NCI-H524 treated with DMSO at 0.1 percent for 48 hours (cell line): ENCODE results near the gene OBP2A.
"Not testable (repeated sequence)": the region's sequence is repeated elsewhere in the genome, so short reads cannot be mapped to it uniquely, and the experiment has no call there.

Experiments used
- DNase-seq: peaks from one replicate; lab custom pipeline; 2025; lab: John Stamatoyannopoulos, UW

The OBP2A gene, protein sequence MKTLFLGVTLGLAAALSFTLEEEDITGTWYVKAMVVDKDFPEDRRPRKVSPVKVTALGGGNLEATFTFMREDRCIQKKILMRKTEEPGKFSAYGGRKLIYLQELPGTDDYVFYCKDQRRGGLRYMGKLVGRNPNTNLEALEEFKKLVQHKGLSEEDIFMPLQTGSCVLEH

DNA sequence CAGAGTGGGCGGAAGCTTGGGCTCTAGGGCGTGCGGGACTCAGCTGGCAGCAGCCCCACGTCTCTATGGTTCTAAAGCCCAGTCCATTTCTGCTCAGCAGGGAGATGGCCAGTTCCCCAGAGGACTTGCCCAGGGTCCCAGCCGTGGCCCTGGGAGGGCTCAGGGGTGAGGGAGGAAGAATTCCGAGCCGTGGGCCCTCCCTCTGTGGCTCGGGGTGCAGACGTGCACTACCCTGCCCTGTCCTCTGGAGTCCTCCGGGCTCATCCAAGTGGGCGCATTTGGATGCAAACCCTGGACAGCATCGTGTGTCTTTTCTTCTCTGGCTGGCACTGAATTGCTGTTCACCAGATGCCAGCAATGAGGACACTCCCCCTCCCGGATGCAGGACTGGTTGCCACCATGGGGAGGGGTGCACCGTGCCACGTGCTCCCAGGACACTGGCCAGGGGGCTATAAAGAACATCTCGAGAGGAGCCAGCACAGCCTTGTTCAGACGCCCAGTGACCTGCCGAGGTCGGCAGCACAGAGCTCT is at the start of gene OBP2A:
Gene OBP2A, plus strand, starts transcription at position 481 of the 531 bp plus-strand sequence. CDS start 55 bp downstream, outside the sequence.
- not testable (repeated sequence) for DNase-seq

DNA sequence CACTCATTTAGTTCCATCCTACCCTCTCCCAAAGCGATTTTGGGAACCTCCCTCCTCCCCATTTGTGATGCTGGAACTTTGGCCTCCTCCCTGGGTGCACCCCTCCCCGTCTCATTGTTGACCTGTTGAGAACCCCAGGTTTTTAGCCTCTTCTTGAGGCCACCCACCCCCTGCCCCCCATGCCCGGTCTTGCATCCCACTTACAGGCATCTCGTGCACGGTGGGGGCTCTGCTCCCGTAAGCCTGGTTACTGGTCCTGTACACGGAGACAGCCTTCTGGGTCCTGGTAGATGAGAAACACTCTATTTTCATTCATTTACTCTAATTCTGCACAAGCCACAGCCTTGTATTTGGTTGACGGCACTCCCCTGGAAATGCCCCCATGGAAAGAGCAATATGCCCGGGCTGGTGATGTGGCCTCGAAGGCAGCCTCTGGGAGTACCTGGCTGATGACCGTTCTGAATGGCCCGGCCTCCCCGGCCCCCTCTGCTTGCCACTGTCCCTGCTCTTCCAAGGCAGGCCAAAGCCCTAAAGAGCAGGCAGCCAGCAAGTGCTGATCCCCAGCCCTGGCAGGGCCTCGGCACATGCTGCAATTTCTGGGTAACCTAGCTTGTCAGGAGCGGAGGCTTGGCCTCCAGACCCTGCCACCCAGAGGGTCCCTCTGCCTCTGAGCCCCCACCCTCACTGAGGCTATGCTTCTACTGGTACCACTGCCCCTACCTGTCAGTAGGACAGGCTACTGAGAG is 47.4 kb upstream of the OBP2A start:
- no peak for DNase-seq

DNA sequence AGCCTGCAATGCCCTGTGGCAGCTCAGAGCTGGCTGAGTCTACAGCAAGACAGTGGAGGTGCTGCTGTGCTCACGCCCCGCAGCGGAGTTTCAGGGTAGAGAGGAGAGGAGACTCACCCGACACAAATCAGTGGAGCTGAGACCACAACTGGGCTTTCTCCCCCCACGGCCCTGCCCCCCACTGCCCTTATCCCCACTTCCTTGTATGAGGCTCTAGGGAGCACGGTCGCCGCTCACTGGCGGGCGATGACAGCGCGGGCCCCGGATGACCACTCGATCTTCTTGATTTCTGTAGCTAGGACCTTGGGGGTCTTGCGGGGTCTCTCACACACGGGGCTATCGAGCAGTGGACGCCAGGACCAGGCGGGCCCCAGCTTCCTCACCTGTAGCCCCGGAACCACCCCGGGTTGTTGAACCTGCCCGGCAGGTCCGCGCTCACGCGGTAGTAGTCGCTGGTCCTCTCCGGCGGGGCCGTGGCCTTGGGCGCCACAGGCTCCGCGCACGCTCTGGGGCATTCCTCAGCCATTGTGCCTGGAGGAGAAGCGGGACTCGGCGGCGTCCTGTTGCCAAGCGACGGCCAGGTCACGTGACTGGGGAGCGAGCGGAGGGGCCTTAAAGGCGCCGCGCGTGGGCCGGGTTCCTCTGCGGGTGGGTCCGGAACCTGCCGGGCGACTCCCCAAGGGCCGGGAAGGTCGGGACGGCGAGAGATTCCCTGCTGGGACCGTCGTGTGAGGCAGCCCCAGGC is 46.4 kb upstream of the OBP2A start:
- DNase-seq = peak; percentile 24

DNA sequence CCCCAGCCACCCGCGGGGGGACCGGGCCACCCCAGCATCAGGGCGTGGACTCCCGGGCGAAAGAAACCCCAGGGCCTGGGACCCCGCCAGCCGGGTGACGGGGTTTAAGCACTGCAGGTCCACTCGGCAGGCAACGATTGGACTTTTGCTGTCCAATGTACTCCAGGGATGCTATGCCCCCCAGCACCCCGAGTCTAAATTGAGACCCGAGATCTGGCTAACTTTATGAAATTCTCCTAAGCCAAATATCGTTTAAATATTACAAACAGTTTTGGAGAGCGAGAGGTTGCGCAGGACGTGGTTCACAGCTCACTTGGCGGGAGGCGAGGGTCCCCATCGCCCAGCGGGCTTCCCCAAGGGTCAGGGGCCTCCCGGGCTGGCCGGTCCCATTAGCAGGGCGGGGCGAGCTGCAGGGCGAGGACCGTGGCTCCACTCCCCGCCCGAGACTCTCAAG is 45.8 kb upstream of the OBP2A start:
- DNase-seq = no peak

DNA sequence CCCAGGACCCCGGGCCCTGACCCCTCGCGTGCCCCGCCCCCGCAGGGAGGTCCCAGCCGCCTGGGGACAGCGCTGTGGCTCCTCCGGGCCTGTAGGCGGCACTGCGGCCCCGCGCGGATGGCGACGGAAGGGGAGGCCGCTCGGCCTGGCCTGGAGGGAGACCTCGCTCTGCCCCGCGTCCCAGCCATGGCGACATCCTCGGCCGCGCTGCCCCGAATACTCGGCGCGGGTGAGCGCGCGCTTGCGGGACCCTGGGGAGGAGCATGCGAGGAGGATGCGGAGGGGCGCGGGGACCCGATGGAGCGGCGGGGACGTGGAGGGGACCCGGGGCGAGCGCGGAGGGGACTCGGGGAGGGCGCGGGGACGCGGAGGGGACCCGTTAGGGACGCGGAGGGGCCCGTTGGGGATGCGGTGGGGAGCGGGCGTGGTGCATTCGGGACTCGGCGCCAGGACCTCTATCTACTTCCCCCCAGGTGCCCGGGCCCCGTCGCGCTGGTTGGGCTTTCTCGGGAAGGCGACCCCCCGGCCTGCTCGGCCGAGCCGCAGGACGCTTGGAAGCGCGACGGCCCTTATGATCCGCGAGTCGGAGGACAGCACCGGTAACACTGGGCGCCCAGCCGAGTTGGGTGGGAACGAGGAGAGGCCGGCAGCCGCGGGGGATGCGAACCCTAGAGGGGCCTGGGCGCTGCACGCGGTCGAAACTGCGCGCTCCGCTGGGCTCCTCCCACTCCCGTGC is 45.2 kb upstream of the OBP2A start, which contains the start of gene MRPS2:
Gene MRPS2, plus strand, starts transcription at position 158 of the 736 bp plus-strand sequence. Its CDS starts 29 bp downstream, at position 187.
- DNase-seq = no peak

DNA sequence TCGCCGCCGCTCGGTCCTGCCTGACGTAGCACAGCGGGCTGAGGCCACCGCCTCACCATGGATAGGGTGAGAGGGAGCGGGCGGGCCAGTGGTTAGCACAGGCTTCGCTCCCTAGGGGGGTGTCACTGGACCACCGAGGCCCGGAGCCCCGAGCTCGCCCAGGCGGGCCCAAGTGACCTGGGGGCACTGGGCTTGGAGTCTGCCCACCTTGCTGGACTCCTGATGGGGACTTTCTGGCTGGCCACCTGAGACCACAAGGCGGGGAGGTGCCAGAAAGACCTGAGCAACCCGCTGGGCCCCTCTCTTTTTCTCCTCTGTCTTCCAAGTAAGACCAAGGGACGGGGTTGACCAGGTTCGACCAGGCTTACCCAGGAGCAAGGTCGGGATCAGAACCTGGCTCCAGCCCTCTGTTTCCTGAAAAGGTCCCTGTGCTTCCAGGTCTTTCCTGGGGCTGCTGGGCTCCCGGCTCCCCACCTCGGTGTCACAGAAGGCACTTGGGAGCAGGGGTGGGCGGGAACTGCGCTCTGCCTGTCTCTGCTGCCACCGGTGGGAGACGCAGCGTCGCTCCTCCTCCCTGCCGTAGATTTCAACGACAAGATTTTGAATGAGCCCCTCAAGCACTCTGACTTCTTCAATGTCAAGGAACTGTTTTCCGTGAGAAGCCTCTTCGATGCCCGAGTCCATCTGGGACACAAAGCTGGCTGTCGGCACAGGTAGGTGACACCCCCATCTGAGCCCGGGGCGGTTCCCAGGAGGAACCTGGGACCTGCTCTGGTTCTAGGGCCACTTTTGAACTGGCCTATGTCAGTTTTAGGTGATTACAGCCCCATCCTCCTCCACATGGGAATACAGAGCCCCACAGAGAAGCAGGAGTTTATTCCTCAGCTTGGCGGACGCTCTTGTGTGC is 44.4 kb upstream of the OBP2A start:
- no peak for DNase-seq

DNA sequence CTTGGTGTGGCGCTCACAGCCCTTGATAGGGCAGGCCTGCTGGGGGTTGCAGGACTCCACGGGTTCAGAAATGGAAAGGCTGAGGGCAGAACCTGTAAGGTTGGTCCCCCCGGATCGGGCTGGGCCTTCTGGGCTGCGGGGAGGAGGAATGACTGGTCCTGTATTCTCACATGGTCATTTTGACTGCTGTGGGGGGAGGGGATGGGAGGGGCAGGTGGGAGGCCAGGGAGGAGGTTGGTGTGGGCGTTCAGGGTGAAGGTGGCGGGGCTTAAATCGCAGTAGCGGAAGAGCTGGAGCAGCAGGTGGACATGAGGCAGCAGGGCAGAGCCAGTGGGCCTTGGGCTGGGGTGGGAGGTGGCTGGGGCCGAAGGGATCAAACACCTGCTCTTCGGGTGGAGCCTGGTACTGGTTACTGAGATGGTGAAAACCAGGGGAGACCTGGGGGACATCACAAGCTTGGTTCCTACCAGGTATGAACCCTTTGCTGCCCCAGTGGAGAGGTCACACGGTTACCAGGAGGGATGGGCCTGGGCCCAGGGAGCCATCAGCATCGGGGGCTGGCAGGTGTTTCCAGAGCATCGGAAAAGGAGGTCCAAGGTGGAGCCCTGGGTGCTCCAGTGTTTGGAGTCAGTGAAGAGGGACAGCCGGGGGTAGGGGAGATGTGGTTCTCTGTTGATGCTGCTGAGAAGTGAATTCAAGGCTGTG is 43.6 kb upstream of the OBP2A start:
- DNase-seq = no peak

DNA sequence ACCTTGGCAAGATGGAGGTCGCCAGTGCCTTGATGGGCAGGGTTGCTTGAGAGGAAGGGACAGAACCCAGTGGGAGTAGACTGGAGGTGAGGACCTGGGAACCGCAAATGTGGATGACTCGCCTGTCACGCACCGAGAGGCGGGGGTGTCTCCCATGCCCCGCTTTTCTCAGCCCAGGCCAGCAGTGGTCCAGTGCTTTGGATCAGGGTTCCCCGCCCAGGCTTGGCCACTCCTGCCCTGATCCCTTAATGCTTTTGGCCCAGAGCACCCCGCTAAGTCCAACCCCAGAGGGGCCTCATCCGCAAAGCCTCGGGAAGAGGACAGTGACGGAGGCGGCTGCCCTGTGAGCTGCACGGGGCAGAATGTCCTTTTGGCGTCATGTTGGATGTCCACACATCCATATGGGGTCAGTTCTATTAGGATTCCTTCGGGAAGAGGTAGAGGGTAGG is 43.0 kb upstream of the OBP2A start:
- DNase-seq = no peak

DNA sequence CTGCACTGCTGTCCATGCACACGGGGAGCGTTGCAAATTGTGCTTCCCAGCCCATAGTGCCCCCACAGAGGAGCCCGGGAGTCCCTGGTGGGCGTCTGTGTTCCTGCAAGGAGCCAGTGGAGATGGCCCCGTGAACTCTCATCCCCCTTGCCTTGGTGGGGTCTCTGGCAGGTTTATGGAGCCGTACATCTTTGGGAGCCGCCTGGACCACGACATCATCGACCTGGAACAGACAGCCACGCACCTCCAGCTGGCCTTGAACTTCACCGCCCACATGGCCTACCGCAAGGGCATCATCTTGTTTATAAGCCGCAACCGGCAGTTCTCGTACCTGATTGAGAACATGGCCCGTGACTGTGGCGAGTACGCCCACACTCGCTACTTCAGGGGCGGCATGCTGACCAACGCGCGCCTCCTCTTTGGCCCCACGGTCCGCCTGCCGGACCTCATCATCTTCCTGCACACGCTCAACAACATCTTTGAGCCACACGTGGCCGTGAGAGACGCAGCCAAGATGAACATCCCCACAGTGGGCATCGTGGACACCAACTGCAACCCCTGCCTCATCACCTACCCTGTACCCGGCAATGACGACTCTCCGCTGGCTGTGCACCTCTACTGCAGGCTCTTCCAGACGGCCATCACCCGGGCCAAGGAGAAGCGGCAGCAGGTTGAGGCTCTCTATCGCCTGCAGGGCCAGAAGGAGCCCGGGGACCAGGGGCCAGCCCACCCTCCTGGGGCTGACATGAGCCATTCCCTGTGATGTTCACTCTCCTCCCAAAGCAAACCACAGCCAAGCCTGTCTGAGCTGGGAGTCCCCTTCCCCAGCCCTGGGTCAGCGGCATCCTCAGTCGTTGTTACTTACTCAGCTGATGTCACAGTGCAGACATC is 42.3 kb upstream of the OBP2A start:
- DNase-seq = no peak

DNA sequence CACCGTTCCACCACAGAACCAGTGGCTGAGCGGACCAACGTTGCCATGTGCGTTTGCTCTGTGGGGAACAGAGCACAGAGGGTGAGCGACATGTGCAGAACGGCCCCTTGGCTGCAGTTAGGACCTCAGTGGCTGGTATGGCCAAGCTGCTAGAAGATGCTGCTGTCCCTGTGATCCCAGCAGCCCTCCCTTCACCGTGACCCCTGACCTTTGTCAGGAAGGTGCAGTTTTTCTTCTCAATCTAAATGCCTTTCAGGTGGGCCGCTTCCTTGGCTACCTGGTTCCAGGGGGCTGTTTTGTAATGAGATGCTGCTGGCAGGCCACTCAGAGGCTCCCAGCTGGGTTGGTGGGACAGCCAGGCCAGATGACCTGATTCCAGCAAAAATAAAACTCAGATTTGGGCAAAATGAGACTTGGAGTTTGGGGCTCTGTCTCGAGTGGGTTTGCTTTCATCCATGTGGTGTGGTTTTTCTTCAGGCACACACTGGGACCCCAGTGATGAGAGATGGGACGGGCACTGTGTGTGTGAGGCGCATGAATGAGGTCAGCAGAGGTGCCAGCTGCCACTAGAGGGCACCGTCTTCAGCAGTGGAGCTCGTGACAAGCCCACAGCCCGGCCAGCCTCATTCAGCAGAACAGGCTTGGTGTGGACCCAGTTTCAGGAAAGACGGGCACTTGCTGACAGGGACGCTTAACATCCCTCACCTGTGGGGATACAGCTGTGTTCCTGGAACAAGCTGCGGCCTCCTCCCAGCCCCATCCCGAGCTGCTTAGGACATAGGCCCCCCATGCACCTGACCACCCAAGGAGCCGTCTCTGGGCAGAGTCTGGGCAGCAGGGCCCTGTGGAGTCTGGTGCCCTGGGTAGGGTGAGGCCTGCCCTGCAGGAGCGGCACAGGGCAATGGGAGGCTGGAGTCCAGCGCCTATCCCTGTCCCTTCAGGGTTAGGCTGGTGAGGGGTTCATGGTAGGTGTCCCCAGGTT is 41.4 kb upstream of the OBP2A start:
- no peak for DNase-seq

DNA sequence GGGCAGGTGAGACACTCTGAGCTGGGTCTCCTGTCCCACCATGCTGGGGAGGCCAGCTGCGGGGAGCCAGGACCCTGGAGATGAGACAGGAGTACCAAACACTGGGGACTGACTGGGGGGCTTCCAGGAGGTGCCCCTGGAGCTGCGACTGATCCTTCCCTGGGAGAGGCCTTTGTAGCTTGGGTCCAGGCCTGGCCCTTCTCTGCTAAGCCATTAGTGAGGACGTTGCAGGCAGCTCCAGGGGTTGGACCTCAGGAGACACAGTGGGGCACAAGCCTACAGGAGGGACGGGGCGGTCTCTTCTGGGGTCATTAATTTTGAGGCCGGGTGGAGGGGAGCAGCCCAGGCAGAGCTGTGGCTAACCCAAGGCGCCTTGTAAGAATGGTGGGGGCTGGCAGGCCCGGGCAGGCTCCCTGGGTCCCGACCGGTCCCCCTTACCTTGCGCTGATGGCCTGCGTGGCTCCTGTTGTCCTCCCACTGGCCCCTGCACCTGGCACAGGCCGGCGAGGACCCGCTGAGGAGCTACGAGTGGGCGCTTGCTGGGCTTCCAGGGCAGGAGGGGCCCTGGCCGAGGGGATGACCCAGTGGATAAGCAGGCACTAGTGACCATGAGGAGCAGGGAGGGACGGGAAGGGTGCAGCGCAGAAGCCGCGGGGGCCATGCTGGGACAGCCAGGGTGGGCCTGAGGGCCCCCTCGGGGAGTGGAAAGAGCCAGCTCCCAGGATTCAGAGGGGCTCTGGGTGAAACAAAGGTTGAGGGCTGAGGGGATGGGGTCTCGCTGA is 40.3 kb upstream of the OBP2A start:
- DNase-seq = no peak

DNA sequence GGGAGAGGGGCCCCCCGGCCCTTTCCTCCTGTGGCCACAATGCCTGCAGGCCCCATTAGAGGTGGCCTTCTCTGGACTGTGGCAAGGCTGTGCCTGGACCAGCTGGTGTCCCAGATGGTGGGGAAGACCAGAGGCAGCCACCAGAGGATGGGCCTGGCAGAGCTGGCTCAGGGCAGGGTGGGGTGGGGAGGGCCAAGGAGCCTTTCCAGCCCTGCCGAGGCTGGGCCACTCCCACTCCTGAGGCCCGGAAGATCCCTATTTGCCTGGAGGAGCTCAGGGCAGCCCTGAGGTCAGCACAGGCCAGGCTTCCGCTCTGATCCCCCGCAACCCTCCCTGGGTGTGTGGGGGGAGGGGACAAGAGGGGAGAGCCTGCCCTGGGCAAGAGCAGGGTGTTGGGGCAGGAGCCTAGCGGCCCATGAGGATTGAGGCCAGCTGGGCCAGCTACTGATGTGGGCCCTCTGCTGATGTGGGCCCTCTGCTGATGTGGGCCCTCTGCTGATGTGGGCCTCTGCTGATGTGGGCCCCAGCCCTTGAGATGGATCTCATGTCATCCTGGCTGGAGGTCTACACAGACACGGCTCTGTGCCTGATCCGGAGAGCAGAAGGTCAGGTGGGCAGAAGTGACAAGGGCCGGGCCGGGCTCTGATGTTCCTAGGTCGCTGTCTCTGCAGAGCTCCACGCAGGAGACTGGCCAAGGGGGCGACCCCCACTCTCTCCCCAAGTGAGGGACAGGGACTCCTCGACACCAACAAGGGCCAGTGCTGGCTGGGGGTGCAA is 39.4 kb upstream of the OBP2A start:
- DNase-seq = no peak

DNA sequence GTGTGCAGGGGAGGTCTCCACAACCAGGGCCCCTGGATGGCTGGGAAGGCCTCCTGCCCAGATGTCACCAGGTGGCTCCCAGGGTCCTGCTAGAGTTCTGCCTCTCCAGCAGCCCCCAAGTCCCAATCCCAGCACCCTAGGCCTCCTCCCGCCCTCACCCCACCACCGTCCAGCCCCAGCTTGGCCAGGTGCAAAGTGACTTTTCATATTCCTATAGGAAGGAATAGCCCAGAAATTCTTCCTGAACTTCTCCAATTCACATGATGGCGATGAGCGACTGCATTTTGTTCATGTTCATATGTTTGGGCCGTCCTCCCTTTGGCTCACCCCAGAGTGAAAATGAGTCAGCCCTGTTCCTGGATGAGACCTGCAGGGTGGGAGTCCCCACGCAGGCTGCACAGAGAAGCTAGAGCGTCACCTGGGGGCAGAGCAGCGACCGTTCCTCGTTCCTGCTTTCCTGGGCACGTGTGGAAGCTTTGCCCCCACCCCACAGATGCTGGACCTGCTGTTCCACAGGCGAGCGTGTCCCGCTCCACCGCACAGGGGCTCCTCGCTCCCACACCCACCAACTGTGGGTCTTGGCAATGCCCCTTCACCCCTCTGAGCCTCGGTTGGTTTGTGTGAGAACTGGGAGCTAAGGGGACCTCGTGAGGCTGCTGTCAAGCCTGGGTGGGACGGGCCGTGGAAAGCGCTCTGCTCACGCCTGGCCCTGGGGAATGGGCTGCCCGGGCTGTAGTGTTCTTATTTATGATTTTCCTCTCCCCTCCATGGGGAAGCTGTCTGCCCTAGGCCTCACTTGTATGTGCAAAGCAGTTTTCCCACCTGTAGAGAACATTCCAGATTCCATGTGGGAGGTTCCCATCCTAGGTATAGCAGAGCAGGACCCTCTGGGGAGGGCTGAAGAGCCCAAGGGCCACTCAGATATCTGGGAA is 38.6 kb upstream of the OBP2A start:
- no peak for DNase-seq

DNA sequence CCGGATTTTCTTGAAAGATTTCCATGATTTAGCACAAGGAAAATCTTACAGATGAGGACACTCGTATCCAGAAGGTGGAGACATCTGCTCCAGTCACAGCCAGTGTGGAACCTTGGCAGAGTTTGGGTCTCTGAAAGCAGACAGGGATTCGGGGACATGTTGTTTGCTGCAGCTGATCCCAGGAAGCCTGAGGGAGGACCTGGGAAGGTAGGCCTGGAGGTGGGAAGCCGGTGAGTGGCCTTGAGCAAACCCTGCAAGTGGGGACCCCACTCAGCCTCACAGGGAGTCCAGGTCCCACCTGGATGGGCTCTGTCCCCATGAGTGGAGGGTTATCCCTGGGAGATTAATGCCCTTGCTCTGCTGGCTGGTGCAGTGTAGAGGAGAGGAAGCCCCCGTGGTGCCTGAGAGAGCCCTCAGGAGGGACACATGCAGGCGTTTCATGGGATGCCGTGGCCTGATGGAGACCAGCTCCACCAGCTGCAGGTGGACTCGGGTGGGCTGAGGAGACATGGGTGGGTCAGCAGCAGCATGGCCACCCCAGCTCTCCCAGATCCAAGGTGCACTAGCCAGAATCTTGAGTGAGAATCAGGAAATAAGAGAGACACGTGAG is 37.6 kb upstream of the OBP2A start:
- no peak for DNase-seq

DNA sequence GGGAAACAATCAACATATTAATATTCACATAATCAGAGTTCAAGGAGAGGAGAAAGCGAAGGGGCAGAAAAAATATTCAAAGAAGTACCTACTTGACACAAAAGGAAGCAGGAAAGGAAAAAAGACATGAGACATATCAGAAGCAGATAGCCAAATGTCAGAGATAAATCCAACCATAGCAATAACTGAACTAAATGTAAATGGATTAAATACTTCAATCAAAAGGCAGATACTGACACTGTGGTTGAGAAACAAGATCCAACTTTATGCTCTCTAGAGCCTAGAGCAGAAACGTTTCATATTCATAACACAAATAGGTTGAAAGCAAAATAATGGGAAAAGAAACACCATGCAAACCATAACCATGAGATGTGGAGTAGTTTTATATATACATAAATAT is 36.5 kb upstream of the OBP2A start:
- no peak for DNase-seq
